ENCODE measurements around the gene VAC14. TPM values are rescaled to one million over a fixed set of nuclear protein-coding genes. Genes with fewer than 3 reads are reported as not detected.

Gene VAC14
- total RNA-seq, 2 experiments from 2014 or later: 23.0 to 23.6 TPM

- ATAC-seq (ENCODE audit: poor library complexity): no peak
- intact Hi-C loops (cut with DNase I, micrococcal nuclease): no loop called here
- H3K36me3 Mint-ChIP-seq (ENCODE audit: low read depth): no peaks in the 10 kb centered on the region
- TF ChIP-seq, protein P1, sequence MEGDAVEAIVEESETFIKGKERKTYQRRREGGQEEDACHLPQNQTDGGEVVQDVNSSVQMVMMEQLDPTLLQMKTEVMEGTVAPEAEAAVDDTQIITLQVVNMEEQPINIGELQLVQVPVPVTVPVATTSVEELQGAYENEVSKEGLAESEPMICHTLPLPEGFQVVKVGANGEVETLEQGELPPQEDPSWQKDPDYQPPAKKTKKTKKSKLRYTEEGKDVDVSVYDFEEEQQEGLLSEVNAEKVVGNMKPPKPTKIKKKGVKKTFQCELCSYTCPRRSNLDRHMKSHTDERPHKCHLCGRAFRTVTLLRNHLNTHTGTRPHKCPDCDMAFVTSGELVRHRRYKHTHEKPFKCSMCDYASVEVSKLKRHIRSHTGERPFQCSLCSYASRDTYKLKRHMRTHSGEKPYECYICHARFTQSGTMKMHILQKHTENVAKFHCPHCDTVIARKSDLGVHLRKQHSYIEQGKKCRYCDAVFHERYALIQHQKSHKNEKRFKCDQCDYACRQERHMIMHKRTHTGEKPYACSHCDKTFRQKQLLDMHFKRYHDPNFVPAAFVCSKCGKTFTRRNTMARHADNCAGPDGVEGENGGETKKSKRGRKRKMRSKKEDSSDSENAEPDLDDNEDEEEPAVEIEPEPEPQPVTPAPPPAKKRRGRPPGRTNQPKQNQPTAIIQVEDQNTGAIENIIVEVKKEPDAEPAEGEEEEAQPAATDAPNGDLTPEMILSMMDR (IDR thresholded peaks at IDR 0.05): no peak
- no peak overlapping the region for H3K4me3 Mint-ChIP-seq
- no peaks in the 10 kb centered on the region for H3K4me1 Mint-ChIP-seq (ENCODE audit: low read depth)
- no peak overlapping the region for H3K27ac Mint-ChIP-seq
- no peaks in the 10 kb centered on the region for H3K4me1 ChIP-seq (ENCODE audit: insufficient read depth, low read length)
- no peak for DNase-seq
- ChIA-PET CTCF (no interaction called here), POLR2A (interaction anchor here (0.6 kb wide), 1 partner anchor 327 kb away, joined by 3 read pairs; no protein-coding TSS in a partner anchor)
- no peaks in the 10 kb centered on the region for H3K9me3 Mint-ChIP-seq
- H3K27me3 ChIP-seq (ENCODE audit: control insufficient read depth in 1 of 2, insufficient read depth in 2 of 2, low read length in 2 of 2): no peaks in the 10 kb centered on the region
- no peak overlapping the region for H3K27ac ChIP-seq (ENCODE audit: low read depth in 1 of 2, low read length in 2 of 2)
- no peak overlapping the region for H3K4me3 ChIP-seq (ENCODE audit: low read length)
- no peaks in the 10 kb centered on the region for H3K27me3 Mint-ChIP-seq
- H3K36me3 ChIP-seq (ENCODE audit: insufficient read depth, low read length): no peaks in the 10 kb centered on the region
- H3K9me3 ChIP-seq (ENCODE audit: control insufficient read depth in 1 of 2, insufficient read depth in 1 of 2, low read length in 2 of 2): no peaks in the 10 kb centered on the region
Observed at GRCh38 chr16:70638814-70639792, 161.9 kb downstream of the VAC14 start.

Other genes with a start within 250 kb of the VAC14 start
- gene IL34, start 154.6 kb downstream of the VAC14 start, total RNA-seq: under 1 TPM; 0.84 to 0.88 TPM
- 10 to 100 TPM; 15.4 to 16.4 TPM for gene MTSS2, start 115.1 kb downstream of the VAC14 start, total RNA-seq

Measured in CD4-positive, alpha-beta T cell (primary cell).